Heart right ventricle (tissue), 16 donors: ENCODE data around the gene PLAC1. TPM values are rescaled to one million over a fixed set of nuclear protein-coding genes. Genes with fewer than 3 reads are reported as not detected.

Experiments used
- ATAC-seq, 8 donors: fragments of 200-7000 bp; cut with Tn5 transposase; one replicate each; pipeline ENCODE4 v1.9.1; 2020; ENCODE audit warnings: mild to moderate bottlenecking in 8 of 8, moderate library complexity in 8 of 8, moderate number of reproducible peaks in 1 of 8
- DNase-seq, 2 donors: peaks; one replicate each; pipeline ENCODE4 v3.0.0-alpha.2; 2020
- H3K27ac ChIP-seq, 10 donors: fragments of 200-600 bp; sonication (generic) in 2 of 10; one replicate each; pipeline versions ENCODE4 v1.5.0 to v1.8.0; 2020 to 2022; ENCODE audit warnings: mild to moderate bottlenecking in 3 of 10
- H3K27me3 ChIP-seq, 7 donors: fragments of 200-600 bp; one replicate each; pipeline ENCODE4 v1.8.0; 2021 to 2022; ENCODE audit warnings: mild to moderate bottlenecking in 2 of 7
- H3K36me3 ChIP-seq, 9 donors: fragments of 200-600 bp; sonication (generic) in 1 of 9; one replicate each; pipeline versions ENCODE4 v1.5.0 to v1.8.0; 2020 to 2022; ENCODE audit warnings: mild to moderate bottlenecking in 2 of 9
- H3K4me1 ChIP-seq, 9 donors: fragments of 200-600 bp; sonication (generic) in 1 of 9; one replicate each; pipeline versions ENCODE4 v1.5.0 to v1.8.0; 2020 to 2022; ENCODE audit warnings: mild to moderate bottlenecking in 4 of 9
- H3K4me3 ChIP-seq, 10 donors: fragments of 200-600 bp; sonication (generic) in 2 of 10; one replicate each; pipeline versions ENCODE4 v1.5.0 to v1.8.0; 2020 to 2022; ENCODE audit warnings: mild to moderate bottlenecking in 7 of 10, moderate library complexity in 2 of 10
- H3K9me3 ChIP-seq, 11 donors: fragments of 200-600 bp in 10 of 11; sonication (generic) in 2 of 11; one replicate each; pipeline versions ENCODE4 v1.5.0 to v1.8.0; 2013 to 2022; ENCODE audit warnings: mild to moderate bottlenecking in 2 of 11, control low read depth in 1 of 11, moderate library complexity in 1 of 11
- WGBS, 2 donors: extraction: QIAGEN DNeasy Blood & Tissue Kit; methylation state at CpG; one replicate each; pipeline ENCODE4 v1.1.7; 2013; ENCODE audit warnings: inconsistent platforms in 1 of 2; 5-methylcytosine and 5-hydroxymethylcytosine counted together
- intact Hi-C, 10 donors: fragments of 100-400 bp; cut with DNase I; formaldehyde crosslinking; loops; one replicate each; pipeline versions ENCODE4 v1.11.1 to v1.14.2; 2022
- polyA plus RNA-seq, 2 donors: library from polyadenylated mRNA; stranded (reverse); fragments of 200-250 nt; gene quantifications; one replicate each; pipeline ENCODE4 v1.2.3, GENCODE V29; 2013
- total RNA-seq, 10 donors: library from RNA; stranded (reverse); fragmentation: NEBNext Ultra II Directional in 3 of 10; extraction: Animal tissue kit (Norgen Biotek cat#: 25700) in 3 of 10; gene quantifications; one replicate each; pipeline versions ENCODE4 v1.2.1 to v1.2.4, GENCODE V29; 2021 to 2023
- TF ChIP-seq, protein P1 (sequence below), 9 donors: fragments of 200-600 bp; sonication (generic) in 2 of 9; IDR thresholded peaks; one replicate each; pipeline versions ENCODE4 v1.5.0 to v1.8.0; 2021 to 2022; ENCODE audit warnings: antibody characterized with exemption in 9 of 9, mild to moderate bottlenecking in 5 of 9, moderate library complexity in 1 of 9
- donor health status: Arrhythmogenic right ventricular cardiomyopathy.
- donor health status: ischemic (EF 13 %, LVEDD 7.1; RV severe dilation, severe dysfunction).
- donor health status: healthy with polysubstance abuse.
- donor health status: DM: no; HTN: yes; CAD: no.
- donor health status: DM: no; HTN: no; CAD: no.
- donor health status: ischemic (EF 25% LVEDD 6.9; RV normal size, moderate dysfunction).
- donor health status: ischemic (EF 25% LVEDD 5.7; RV mildly dilated, moderate dysfunction).
- donor health status: healthy.
- donor health status: DM: yes; HTN: yes; CAD: no.
- donor health status: Ischemic cardiomyopathy.
- donor health status: ischemic (EF 35%, LVEDD 5.7; RV mildly dilated, moderate dysfunction).
- donor health status: nonischemic (EF 11% LVEDD 7.7; RV severe dilation, severe dysfunction).
- donor health status: DM: yes; HTN: yes; CAD: no.
- donor health status: PGD.
- donor health status: ischemic (EF 29% LVEDD 5.4; RV normal size, mild dysfunction).
- donor health status: nonischemic (EF 23%, LVEDD 6.1; RV moderate dilation, normal function).

Gene PLAC1
- total and polyA plus RNA-seq, 12 donors = not detected

DNA sequence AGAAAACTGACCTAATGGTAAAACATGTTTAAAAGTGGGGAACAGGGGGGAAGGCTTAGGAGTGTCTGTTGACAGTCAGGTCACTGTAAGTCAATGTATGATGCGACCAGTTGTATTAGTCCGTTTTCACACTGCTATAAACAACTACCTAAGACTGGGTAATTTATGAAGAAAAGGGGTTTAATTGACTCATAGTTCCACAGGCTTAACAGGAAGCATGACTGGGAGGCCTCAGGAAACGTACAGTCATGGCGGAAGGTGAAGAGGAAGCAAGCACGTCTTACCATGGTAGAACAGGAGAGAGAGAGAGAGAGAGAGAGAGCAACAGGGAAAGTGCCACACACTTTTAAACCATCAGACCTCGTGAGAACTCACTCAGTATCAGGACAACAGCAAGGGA lies 13.0 kb upstream of the PLAC1 start:
- no peak overlapping the region for H3K4me3 ChIP-seq
- peaks cover 0 to 8% (median 0%) of the 10 kb centered on the region in 7 donors for H3K27me3 ChIP-seq
- H3K27ac ChIP-seq = peak overlapping the region in 1 of 10 donors; percentile 31
- ATAC-seq (no peak), DNase-seq (no peak)
- H3K36me3 ChIP-seq = no peaks in the 10 kb centered on the region
- H3K9me3 ChIP-seq = no peaks in the 10 kb centered on the region
- H3K4me1 ChIP-seq = peaks cover 0 to 7% (median 0%) of the 10 kb centered on the region in 9 donors
- intact Hi-C loops = no loop called here
- TF ChIP-seq, protein P1, sequence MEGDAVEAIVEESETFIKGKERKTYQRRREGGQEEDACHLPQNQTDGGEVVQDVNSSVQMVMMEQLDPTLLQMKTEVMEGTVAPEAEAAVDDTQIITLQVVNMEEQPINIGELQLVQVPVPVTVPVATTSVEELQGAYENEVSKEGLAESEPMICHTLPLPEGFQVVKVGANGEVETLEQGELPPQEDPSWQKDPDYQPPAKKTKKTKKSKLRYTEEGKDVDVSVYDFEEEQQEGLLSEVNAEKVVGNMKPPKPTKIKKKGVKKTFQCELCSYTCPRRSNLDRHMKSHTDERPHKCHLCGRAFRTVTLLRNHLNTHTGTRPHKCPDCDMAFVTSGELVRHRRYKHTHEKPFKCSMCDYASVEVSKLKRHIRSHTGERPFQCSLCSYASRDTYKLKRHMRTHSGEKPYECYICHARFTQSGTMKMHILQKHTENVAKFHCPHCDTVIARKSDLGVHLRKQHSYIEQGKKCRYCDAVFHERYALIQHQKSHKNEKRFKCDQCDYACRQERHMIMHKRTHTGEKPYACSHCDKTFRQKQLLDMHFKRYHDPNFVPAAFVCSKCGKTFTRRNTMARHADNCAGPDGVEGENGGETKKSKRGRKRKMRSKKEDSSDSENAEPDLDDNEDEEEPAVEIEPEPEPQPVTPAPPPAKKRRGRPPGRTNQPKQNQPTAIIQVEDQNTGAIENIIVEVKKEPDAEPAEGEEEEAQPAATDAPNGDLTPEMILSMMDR (IDR thresholded peaks at IDR 0.05) = no peak
- 63 to 78% methylated on average over 6 of the region's 6 CpGs for WGBS, 2 donors

DNA sequence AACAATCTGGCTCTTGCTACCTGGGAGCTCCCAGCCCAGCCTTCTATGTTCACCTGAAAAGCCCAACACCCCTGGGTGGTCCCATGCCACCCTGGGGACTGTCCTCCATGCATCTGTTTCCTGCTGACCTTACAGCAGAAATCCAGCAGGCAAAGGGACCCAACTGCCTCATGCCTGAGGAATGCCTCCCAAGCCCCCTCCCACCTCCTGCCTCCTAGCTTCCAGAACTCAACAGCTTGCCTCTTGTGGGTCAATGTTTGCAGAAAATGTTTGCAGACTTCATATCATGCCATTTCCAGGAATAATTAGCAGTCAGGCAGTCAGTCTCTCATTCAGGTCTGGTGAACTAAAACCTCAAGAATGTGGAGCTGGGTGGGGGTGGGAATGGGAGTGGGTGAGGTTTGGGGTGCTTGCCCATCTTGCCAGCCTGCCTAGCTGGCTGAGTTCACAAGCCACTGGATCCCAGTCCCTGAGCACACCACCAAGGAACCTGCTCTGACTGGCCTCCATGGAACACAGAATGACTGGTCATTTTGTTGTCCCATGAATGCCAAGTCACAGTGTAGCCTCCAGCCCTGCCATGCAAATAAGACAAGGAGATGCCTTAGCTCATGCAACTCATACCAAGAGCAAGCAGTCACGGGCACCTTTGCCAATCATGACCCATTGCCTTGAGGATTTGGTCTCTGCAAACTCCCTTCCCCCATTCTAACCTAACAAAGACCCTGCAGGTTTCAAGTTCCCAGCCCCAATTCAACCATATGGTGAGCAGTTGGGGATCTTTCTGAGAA lies 12.1 kb upstream of the PLAC1 start:
- Histone ChIP-seq H3K4me1 (peaks cover 0 to 7% (median 0%) of the 10 kb centered on the region in 9 donors), H3K27ac (no peak overlapping the region), H3K4me3 (no peak overlapping the region), H3K27me3 (peaks cover 0 to 15% (median 0%) of the 10 kb centered on the region in 7 donors), H3K9me3 (no peaks in the 10 kb centered on the region), H3K36me3 (no peaks in the 10 kb centered on the region)
- intact Hi-C loops = no loop called here
- TF ChIP-seq, protein P1 (IDR thresholded peaks at IDR 0.05) = no peak
- DNase-seq (no peak), ATAC-seq (peak in 3 of 8 donors; percentile 25 to 48 (median 44))
- WGBS, 2 donors = 71 to 77% methylated on average over 1 of the region's 1 CpG

DNA sequence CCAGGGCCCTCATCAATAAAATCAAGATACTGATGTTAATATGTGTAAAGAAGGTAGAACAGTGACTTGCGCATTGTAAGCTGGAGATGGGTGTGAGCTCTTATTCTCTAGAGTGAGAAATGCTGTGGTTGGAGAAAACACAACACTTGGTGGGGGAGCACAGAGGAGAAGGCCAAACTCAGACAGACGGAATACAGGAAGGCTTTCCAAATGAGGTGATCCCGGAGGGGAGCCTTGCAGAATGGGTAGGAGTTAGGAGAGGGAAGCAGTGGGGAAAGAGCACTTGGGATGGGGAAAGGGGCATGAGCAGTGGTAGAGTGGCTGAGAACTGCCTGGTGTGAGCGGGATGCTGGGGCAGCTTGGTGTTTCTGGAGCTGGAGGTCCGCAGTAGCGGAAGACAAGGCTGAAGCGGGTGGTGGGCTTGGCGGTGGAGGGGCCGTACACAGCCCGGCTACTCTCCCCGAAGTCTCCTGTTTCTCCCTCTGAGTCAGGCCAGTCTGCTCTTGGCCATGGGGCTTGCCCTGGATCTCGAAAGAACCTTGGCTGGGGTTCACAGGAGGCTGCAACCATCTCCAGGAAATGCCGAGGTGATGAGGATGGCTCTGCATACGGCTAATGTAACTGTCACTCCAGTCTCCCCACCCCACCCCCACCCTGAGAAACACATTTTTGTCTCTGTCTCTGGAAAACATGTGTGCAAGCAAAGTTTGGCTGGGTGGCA lies 11.3 kb upstream of the PLAC1 start:
- DNase-seq (peak in 1 of 2 donors; percentile 10), ATAC-seq (peak in 6 of 8 donors; percentile 39 to 75 (median 74))
- intact Hi-C loops = no loop called here
- Histone ChIP-seq H3K36me3 (no peaks in the 10 kb centered on the region), H3K4me3 (no peak overlapping the region), H3K4me1 (peaks cover 0 to 7% (median 0%) of the 10 kb centered on the region in 9 donors), H3K27me3 (peaks cover 0 to 16% (median 0%) of the 10 kb centered on the region in 7 donors), H3K9me3 (no peaks in the 10 kb centered on the region), H3K27ac (peak overlapping the region in 2 of 10 donors; percentile 8 to 41)
- WGBS, 2 donors = 65 to 68% methylated on average over 13 to 14 of the region's 14 CpGs
- TF ChIP-seq, protein P1 (IDR thresholded peaks at IDR 0.05) = no peak

DNA sequence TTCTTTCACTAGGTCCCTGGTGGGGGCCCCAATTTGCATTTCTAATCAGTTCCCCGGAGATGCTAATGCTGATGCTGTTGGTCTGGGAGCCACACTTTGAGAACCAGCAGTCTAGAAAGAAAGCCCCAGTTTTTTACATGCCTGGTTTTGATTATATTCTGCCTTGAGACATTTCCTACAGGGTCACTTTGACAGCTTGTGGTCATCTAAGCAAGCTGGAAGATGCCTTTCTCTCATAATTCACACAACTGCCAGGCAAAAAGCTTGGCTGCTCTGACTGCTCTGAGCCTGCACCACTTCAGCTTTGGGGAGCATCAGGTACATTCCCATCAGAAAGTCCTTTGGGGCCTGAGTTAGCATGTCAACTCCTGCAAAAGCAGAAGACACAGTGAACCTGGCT lies 5.9 kb upstream of the PLAC1 start:
- H3K4me3 ChIP-seq = no peak overlapping the region
- H3K9me3 ChIP-seq = no peaks in the 10 kb centered on the region
- no peak for ATAC-seq
- H3K27ac ChIP-seq = no peak overlapping the region
- peaks cover 0 to 24% (median 0%) of the 10 kb centered on the region in 7 donors for H3K27me3 ChIP-seq
- no peak for DNase-seq
- TF ChIP-seq, protein P1 (IDR thresholded peaks at IDR 0.05) = no peak
- peaks cover 0 to 15% (median 0%) of the 10 kb centered on the region in 9 donors for H3K4me1 ChIP-seq
- WGBS, 2 donors = 75 to 86% methylated on average over 1 of the region's 1 CpG
- H3K36me3 ChIP-seq = no peaks in the 10 kb centered on the region
- intact Hi-C loops = no loop called here
